Measurements from ENCODE around the gene SLC18A2. TPM values are rescaled to one million over a fixed set of nuclear protein-coding genes. Genes with fewer than 3 reads are reported as not detected.

SLC18A2 gene
- total and polyA plus RNA-seq, 7 donors, result 0.23 to 1.4 (median 0.55) TPM

DNA sequence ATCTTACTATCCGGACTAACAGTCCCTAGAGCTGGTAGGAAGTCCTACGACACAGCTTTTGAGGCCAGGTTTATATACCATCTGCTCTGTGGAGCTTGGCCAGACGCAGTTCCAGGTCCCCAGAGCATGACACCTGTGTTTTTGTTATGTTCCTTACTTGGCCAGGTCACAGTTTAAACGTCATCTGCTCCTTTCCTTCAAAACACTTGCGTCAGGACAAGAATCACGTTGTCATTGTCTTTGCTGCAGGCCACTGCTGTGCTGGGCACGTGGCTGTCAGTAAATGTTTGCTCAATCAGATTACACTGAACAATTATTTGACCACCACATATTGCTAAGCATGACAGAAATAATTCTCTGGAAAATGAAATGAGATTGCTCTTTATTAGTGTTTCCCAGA lies 23.9 kb downstream of the SLC18A2 start:
- Histone ChIP-seq H3K9me3 (no peaks in the 10 kb centered on the region), H3K27me3 (peaks cover 0 to 36% (median 6%) of the 10 kb centered on the region in 3 donors), H3K27ac (no peak overlapping the region), H3K36me3 (no peaks in the 10 kb centered on the region), H3K4me1 (no peaks in the 10 kb centered on the region), H3K4me3 (no peak overlapping the region)
- TF ChIP-seq, protein P1, sequence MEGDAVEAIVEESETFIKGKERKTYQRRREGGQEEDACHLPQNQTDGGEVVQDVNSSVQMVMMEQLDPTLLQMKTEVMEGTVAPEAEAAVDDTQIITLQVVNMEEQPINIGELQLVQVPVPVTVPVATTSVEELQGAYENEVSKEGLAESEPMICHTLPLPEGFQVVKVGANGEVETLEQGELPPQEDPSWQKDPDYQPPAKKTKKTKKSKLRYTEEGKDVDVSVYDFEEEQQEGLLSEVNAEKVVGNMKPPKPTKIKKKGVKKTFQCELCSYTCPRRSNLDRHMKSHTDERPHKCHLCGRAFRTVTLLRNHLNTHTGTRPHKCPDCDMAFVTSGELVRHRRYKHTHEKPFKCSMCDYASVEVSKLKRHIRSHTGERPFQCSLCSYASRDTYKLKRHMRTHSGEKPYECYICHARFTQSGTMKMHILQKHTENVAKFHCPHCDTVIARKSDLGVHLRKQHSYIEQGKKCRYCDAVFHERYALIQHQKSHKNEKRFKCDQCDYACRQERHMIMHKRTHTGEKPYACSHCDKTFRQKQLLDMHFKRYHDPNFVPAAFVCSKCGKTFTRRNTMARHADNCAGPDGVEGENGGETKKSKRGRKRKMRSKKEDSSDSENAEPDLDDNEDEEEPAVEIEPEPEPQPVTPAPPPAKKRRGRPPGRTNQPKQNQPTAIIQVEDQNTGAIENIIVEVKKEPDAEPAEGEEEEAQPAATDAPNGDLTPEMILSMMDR (IDR thresholded peaks at IDR 0.05), result no peak
- no peak for TF ChIP-seq POLR2AphosphoS5 (IDR thresholded peaks at IDR 0.05)
- no peak for DNase-seq
- intact Hi-C loops (cut with DNase I), result no loop called here
- WGBS, 2 donors, result 57 to 76% methylated on average over 7 of the region's 7 CpGs

GRCh38 chr10:117266400-117266799 lies 25.5 kb downstream of the SLC18A2 start:
- 76 to 90% methylated on average over 9 of the region's 9 CpGs for WGBS, 2 donors
- peaks cover 0 to 23% (median 2%) of the 10 kb centered on the region in 3 donors for H3K27me3 ChIP-seq
- H3K4me3 ChIP-seq, result no peak overlapping the region
- TF ChIP-seq POLR2A (IDR thresholded peaks at IDR 0.05), result no peak
- TF ChIP-seq POLR2AphosphoS5 (IDR thresholded peaks at IDR 0.05), result no peak
- TF ChIP-seq EP300 (IDR thresholded peaks at IDR 0.05), result no peak
- TF ChIP-seq, protein P1 (IDR thresholded peaks at IDR 0.05), result no peak
- no peak for DNase-seq
- intact Hi-C loops (cut with DNase I), result no loop called here
- H3K4me1 ChIP-seq, result no peaks in the 10 kb centered on the region
- no peaks in the 10 kb centered on the region for H3K9me3 ChIP-seq
- H3K27ac ChIP-seq, result no peak overlapping the region
- H3K36me3 ChIP-seq, result no peaks in the 10 kb centered on the region

DNA sequence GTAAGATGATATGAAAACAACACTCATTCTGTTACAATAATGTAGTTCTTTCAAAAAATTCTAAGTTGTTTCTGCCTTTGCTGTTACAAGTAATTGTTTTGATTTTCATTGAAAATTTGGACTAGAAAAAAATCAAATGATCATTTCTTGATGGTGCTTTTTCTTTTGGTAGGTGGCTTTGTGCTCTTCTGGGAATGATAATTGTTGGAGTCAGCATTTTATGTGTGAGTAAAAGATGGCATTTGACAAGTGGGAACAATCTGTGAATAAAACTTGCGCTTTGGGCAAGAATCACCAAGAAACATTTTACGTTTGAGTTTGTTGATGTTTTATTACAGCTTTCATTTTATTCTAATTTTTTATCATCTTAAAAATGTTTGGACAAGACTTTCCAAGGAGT lies 25.9 kb downstream of the SLC18A2 start:
- WGBS, 2 donors, result 81 to 82% methylated on average over 2 of the region's 2 CpGs
- intact Hi-C loops (cut with DNase I), result no loop called here
- H3K36me3 ChIP-seq, result no peaks in the 10 kb centered on the region
- H3K4me1 ChIP-seq, result no peaks in the 10 kb centered on the region
- H3K27me3 ChIP-seq, result peaks cover 0 to 19% (median 0%) of the 10 kb centered on the region in 3 donors
- TF ChIP-seq POLR2AphosphoS5 (IDR thresholded peaks at IDR 0.05) (no peak), POLR2A (IDR thresholded peaks at IDR 0.05) (no peak), EP300 (IDR thresholded peaks at IDR 0.05) (no peak)
- TF ChIP-seq, protein P1 (IDR thresholded peaks at IDR 0.05), result no peak
- H3K9me3 ChIP-seq, result no peaks in the 10 kb centered on the region
- no peak overlapping the region for H3K27ac ChIP-seq
- H3K4me3 ChIP-seq, result no peak overlapping the region
- no peak for DNase-seq

GRCh38 chr10:117268258-117268657 lies 27.3 kb downstream of the SLC18A2 start:
- no peak overlapping the region for H3K4me3 ChIP-seq
- no peak for DNase-seq
- no peaks in the 10 kb centered on the region for H3K36me3 ChIP-seq
- peaks cover 0 to 5% (median 0%) of the 10 kb centered on the region in 3 donors for H3K27me3 ChIP-seq
- no peak for TF ChIP-seq POLR2A (IDR thresholded peaks at IDR 0.05)
- TF ChIP-seq, protein P1 (IDR thresholded peaks at IDR 0.05), result no peak
- TF ChIP-seq EP300 (IDR thresholded peaks at IDR 0.05), result no peak
- TF ChIP-seq POLR2AphosphoS5 (IDR thresholded peaks at IDR 0.05), result no peak
- H3K9me3 ChIP-seq, result no peaks in the 10 kb centered on the region
- 92 to 94% methylated on average over 4 of the region's 4 CpGs for WGBS, 2 donors
- no peaks in the 10 kb centered on the region for H3K4me1 ChIP-seq
- intact Hi-C loops (cut with DNase I), result no loop called here
- H3K27ac ChIP-seq, result no peak overlapping the region

- intact Hi-C loops (cut with DNase I), result no loop called here
- WGBS, 2 donors, result 91 to 95% methylated on average over 2 of the region's 2 CpGs
These were observed 28.0 kb downstream of the SLC18A2 start for GRCh38 chr10:117268907-117269306.

More at GRCh38 chr10:117268907-117269306, 28.0 kb downstream of the SLC18A2 start:
- TF ChIP-seq POLR2AphosphoS5 (IDR thresholded peaks at IDR 0.05), result no peak
- TF ChIP-seq, protein P1 (IDR thresholded peaks at IDR 0.05), result no peak
- TF ChIP-seq EP300 (IDR thresholded peaks at IDR 0.05), result no peak
- TF ChIP-seq POLR2A (IDR thresholded peaks at IDR 0.05), result no peak
- peaks cover 0 to 4% (median 0%) of the 10 kb centered on the region in 3 donors for H3K27me3 ChIP-seq
- H3K36me3 ChIP-seq, result no peaks in the 10 kb centered on the region
- no peak overlapping the region for H3K27ac ChIP-seq
- no peak overlapping the region for H3K4me3 ChIP-seq
- no peak for DNase-seq
- no peaks in the 10 kb centered on the region for H3K9me3 ChIP-seq
- no peaks in the 10 kb centered on the region for H3K4me1 ChIP-seq

Data from sigmoid colon (tissue), 7 donors.